HG03558 (cell line): ENCODE results near the gene TRMT2A.

Source experiments
- ATAC-seq: cut with Tn5 transposase; IDR thresholded peaks from one replicate; pipeline ENCODE4 v1.9.1; 2021; ENCODE audit warnings: moderate number of reproducible peaks; ENCODE audit not compliant: unreplicated experiment; ENCODE audit errors: extremely low read depth

The TRMT2A gene

DNA sequence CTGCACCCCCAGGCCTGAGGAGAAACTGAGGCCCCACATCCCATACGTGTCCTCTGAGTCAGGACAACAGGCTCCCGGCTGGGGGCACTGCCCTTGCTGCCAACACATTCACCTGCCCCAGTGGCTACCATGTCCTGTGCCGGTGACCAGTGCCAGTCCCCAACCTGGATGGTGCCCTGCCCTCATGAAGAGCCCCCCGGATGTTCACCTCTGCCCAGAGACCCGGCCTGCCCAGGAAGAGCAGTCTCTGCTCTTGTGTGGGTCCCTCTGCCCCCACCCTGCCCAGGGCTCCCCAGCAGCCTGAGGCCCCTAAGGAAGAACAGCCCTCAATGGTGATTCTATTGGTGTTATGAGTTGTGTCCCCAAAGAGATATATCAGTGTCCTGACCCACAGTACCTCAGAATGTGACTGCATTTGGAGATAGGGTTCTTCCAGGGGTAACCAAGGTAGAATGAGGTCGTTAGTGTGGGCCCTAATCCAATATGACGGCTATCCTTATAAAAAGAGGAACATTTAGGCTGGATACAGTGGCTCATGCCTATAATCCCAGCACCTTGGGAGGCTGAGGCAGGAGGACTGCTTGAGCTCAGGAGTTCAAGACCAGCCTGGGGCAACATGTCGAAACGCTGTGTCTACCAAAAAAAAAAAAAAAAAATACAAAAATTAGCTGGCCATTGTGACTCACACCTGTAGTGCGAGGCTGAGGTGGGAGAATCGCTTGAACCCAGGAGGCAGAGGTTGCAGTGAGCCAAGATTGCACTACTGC is 50.2 kb downstream of the TRMT2A start:
- ATAC-seq = no peak

GRCh38 chr22:20065896-20066616 is 51.0 kb downstream of the TRMT2A start:
- no peak for ATAC-seq

DNA sequence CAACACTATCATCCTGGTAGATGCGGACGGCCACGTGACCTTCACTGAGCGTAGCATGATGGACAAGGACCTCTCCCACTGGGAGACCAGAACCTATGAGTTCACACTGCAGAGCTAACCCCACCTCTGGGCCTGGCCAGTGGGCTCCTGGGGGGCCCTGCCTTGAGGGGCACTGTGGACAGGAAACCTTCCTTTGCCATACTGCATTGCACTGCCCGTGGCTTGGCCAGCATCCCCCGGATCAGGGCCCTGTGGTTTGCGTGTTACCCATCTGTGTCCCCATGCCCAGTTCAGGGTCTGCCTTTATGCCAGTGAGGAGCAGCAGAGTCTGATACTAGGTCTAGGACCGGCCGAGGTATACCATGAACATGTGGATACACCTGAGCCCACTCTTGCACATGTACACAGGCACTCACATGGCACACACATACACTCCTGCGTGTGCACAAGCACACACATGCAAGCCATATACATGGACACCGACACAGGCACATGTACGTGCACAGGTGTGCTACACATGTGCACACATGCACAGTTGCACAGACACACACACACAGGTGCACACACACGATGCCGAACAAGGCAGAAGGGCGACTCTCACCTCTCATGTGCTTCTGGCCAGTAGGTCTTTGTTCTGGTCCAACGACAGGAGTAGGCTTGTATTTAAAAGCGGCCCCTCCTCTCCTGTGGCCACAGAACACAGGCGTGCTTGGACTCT is 52.3 kb downstream of the TRMT2A start:
- no peak for ATAC-seq

DNA sequence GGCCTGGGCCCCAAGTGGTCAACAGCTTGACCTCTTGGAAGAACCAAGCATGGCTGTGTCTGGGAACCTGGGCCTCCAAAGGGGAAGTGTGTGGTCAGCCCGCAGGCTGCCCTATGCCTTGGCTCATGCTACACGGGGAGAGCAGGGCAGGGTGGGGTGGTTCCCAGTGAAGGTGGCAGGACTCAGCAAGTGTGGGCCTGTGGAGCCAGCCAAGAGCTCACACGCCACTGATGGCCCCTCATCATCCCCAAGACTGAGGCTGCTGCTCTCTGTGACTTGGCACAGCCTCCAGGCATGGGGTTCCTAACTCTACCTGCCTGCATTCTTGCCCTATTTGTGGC is 52.9 kb downstream of the TRMT2A start:
- no peak for ATAC-seq

DNA sequence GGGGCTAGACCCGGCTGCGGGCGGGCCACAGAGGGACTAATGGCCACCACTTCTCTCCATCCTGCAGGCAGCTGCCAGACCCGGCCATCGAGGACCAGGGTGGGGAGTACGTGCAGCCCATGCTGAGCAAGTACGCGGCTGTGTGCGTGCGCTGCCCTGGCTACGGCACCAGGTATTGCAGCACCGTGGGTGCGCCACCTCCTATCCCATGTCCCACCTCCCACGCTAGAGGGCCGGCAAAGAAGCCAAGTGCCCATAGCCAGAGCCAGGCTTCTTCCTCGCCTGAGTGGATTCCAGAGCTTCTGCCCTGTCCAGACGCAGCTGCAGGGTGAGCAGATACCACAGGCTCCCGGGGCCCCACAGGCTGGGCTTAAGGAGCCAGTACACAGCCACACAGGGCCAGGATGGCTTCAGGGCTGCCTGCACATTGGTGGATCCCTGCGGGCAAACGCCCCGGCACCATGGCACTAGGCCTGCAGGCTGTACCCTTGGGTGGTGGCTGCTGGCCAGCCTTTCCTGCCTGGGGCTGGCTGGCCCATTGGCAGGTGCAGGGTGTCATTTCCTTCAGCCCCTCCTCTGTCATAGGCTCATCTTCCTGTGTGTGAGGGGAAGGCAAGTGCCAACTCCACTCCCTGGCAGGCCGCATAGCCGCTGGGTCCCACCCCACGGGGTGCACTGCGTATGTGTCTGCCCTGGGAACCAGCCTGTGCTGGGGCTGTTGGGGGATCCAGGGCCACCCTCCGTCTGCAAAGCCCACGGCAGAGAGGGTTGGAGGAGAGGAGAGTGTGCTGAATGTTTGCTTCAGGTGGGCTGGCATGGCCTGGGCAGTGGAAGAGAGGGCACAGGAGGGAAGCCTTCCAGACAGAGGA is 53.5 kb downstream of the TRMT2A start:
- no peak for ATAC-seq

DNA sequence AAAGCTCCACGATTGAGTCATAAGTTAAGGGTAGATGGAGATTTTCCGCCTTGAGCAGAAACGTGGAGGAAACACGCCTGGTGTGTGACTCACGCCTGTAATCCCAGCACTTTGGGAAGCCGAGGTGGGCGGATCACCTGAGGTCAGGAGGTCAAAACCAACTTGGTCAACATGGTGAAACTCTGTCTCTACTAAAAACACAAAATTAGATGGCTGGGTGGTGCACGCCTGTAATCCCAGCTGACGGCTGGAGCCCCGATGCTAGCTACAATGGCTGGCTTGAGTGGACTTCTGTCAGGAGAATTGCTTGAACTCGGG is 54.3 kb downstream of the TRMT2A start:
- ATAC-seq = no peak

GRCh38 chr22:20062043-20062765 is 54.8 kb downstream of the TRMT2A start:
- ATAC-seq = no peak
